T1000 (cell line): ENCODE measurements around the gene MTM1.

ENCODE experiments used
- DNase-seq: peaks from one replicate; lab custom pipeline; 2025; ENCODE audit warnings: mixed read lengths; lab: John Stamatoyannopoulos, UW

MTM1 gene

GRCh38 chrX:150602743-150603142, 34.3 kb downstream of the MTM1 start:
- DNase-seq, result no peak

DNA sequence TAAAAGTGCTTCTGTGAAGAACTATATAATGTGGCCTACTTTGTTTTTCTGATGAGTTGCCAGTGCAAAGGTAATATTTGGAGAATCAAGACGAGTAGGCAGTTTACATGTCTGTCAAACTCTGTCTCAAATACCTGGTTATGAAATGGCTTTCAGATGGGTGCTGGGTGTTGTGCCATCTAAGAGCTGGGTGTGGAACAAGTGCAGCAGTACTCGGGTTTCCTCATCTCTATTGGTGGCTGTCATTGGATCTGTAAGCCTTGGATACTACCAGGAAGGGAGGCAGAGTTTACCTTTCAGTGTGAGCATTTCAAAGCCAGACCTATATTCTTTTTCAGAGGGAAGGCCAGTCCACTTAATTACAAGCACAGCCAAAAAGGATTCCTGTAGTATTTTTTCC, 37.2 kb downstream of the MTM1 start:
- no peak for DNase-seq

DNA sequence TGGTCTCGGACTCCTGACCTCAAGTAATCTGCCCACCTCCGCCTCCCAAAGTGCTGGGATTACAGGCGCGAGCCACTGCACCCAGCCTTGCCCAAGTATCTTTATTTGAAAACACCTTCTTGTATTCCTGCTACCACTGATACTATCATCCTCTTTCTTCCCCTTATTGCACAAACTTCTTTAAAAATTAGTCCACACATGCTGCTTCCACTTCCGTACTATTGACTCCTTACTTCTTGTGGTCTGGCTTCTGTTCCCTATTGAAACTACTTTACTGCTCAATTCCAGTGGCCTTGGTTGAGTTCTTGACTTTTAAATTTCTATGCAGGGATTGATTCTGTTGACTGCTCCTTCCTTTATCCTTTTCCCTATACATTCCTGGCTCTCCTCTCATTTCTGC, 38.8 kb downstream of the MTM1 start:
- no peak for DNase-seq

- no peak for DNase-seq
Measured at GRCh38 chrX:150610043-150610442, 41.6 kb downstream of the MTM1 start.

- DNase-seq, result no peak
Measured at GRCh38 chrX:150610446-150610845, 42.0 kb downstream of the MTM1 start.

GRCh38 chrX:150615356-150615755, 46.9 kb downstream of the MTM1 start:
- DNase-seq, result no peak

DNA sequence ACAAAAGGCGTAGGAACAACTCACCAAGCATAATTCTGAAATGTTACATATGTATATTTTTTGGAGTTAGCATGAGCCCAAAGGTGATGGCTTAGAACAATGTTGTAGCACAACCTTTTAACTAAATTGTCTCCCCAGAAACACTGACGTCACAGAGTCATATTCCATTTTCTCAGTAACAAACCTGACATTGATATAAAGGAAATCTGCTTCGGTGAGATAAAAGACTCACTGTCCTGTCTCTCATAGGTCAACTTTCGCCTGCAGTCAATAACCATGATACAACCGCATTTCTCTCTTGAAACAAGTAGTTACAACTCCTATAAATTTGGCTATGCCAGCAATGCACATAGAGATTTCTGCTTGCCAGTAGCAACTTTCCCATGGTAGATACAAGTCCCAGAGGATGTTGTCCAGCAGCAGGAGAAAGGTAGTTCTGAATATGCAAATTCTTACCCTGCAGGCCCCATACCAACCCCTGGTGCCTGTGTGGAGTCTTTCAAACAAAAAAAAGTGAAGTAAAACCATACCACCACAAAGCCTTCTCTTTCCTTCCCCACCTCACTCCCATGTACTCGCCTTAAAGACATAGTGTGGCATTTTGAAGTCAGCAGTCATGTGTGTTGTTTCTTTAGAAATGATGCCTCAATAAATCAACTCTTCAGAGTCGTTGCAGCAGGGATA, 47.9 kb downstream of the MTM1 start:
- no peak for DNase-seq

- no peak for DNase-seq
Measured at GRCh38 chrX:150616863-150617198, 48.4 kb downstream of the MTM1 start.

DNA sequence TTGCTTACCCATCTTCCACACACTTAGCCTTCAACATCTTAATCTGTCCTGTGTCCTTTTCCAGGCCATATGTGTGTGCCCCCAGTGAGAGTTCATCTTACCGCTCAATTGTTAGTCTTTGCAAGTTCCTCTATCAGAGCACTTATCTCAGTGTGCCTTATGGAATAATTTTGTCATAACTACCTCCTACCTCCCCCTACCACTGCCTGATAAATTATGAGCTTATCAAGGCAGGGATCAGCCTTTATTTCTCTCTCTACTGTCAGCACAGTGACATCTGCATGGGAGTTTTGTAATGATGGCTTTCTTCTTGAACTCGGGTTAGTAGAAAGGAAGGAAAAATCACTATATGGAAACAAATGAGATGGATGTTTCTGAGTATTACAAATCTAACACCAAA, 53.2 kb downstream of the MTM1 start:
- no peak for DNase-seq

DNA sequence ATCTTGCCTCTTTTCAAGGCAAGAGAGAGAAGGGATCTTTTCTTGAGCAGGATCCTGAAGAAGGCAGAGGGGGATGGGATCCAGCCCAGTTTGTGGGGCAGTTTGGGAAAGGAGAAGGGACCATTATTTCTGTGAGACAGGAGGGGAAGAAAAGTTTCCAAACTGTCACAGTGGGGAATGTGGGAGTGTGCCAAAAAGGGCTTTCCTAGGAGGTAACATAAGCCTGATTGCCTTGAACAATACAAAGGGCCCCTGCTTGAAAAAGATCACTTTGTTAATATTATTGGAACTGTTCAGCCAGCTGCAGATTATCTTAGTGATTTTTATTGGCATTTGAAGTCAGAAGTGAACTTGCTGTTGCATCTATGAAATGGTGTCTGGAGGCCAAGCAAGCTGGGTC, 55.2 kb downstream of the MTM1 start:
- no peak for DNase-seq

- DNase-seq, result no peak
Measured at GRCh38 chrX:150625097-150625496, 56.7 kb downstream of the MTM1 start.

DNA sequence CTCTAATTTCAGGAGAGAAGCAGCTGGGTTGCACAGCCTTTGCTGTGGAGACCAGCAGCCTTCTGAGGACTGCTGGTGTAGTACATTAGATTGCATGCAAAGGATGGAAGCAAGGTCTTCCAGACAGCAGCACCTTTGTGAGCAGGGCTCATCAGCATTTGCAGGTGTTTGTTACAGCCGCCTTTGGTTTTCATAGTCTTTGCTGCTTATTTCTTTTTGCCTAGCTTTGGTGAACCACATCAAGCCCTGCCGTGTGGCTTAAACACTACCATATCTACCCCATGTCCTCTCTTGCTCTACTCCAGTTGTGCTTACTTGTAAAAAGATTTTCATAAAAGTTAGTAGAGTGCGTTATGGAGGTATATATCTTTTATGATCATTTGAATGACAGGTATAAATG, 57.5 kb downstream of the MTM1 start:
- DNase-seq, result no peak

- no peak for DNase-seq
Measured at GRCh38 chrX:150627957-150628356, 59.5 kb downstream of the MTM1 start.

DNA sequence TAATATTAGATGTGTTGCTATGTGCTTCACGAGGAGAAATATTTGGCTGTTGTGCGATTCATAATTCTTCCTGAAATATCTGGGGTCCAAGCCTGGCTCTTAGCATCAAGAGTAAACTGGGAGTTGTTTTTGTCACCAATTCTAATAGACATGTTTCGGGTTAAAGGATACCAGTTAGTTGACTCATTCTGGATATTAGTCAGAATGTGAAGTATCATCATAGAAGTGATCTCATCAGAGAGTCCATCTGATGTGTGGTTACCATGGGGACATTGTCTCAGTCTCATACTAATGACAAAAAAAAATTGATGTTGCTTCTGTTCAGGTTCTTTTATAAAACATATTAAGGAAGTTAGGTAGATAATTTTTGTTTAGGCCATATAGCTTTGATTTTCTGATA, 67.5 kb downstream of the MTM1 start:
- no peak for DNase-seq

- DNase-seq, result no peak
Measured at GRCh38 chrX:150642423-150642822, 74.0 kb downstream of the MTM1 start.

DNA sequence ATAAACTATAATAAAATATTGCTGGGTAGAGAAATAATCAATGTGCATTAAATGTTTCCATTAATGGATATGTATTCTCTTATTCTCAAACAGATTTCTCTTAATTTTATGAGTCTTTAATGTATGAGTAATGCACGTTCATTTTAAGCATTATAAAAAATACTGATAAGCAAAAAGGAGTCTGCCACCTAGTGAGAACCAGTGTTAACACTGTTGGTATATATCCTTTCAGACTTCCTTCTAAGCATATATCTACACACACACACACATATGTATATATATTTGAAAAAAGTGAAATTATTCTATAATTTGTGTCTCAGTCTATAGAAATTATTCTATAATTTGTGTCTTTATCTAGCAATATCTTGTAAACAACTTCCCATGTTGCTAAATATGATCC, 74.8 kb downstream of the MTM1 start:
- DNase-seq, result no peak

- no peak for DNase-seq
Measured at GRCh38 chrX:150643958-150644357, 75.5 kb downstream of the MTM1 start.

GRCh38 chrX:150644422-150644821, 76.0 kb downstream of the MTM1 start:
- DNase-seq, result no peak

DNA sequence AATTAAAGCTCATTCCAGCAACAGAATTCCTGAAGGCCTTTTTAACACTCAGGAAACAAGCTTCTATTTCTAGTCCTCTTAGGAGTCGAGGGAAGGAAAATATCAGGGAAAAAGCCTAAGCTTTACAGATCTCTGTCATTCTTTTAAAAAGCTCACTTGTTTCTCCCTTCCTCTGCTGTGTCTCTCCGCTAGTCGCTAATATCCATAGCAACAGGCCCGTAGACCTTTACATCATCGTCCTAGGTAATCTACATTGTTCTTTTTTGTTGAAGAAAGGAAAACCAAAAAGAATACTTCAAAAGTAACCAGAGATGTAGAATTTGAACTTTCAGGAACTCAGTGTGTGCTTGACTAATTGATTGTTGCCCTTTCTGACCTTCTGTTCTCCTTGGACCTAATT, 78.9 kb downstream of the MTM1 start:
- no peak for DNase-seq

- no peak for DNase-seq
Measured at GRCh38 chrX:150648296-150648940, 80.0 kb downstream of the MTM1 start.

- DNase-seq, result no peak
Measured at GRCh38 chrX:150649096-150649870, 80.9 kb downstream of the MTM1 start.

GRCh38 chrX:150651906-150652305, 83.5 kb downstream of the MTM1 start:
- no peak for DNase-seq

GRCh38 chrX:150655788-150656187, 87.4 kb downstream of the MTM1 start:
- no peak for DNase-seq
